ENCODE measurements around the gene TMEM95.
"Not testable (repeated sequence)": the region's sequence is repeated elsewhere in the genome, so short reads cannot be mapped to it uniquely, and the experiment has no call there.

DNA sequence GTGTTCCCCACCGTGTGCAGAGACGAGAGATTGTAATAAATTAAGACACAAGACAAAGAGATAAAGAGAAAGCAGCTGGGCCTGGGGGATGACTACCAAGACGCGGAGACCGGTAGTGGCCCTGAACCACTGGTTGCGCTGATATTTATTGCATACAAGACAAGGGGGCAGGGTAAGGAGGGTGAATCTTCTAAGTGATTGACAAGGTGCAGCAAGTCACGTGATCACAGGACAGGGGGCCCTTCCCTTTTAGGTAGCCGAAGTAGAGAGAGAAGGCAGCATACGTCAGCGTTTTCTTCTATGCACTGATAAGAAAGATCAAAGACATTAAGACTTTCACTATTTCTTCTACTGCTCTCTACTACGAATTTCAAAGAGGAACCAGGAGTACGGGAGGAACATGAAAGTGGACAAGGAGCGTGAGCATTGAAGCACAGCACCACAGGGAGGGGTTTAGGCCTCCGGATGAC is 22.3 kb upstream of the TMEM95 start:
- not testable (repeated sequence) for TF ChIP-seq CTCF (IDR thresholded peaks at IDR 0.05; ENCODE audit: low read depth, low read length); EZH2phosphoT487 (IDR thresholded peaks at IDR 0.05; ENCODE audit: low read depth)

Data from OCI-LY3 (cell line).